SK-N-SH (cell line): Measurements from ENCODE around the gene SLC2A10. TPM values are rescaled to one million over a fixed set of nuclear protein-coding genes. Genes with fewer than 3 reads are reported as not detected.

Experiments used
- CTCF ChIA-PET: fragments of 300-600, 350-600 bp; formaldehyde crosslinking; extraction: SDS; loops from one replicate; lab custom pipeline; 2021; lab: Yijun Ruan, JAX
- POLR2A ChIA-PET: fragments of 350-600 bp; sonication (Branson Sonifier 250); formaldehyde crosslinking; extraction: SDS; loops from one replicate; lab custom pipeline; 2020; ENCODE audit warnings: antibody characterized with exemption, inconsistent platforms; lab: Yijun Ruan, JAX
- DNase-seq: peaks from one replicate; pipeline ENCODE4 v3.0.0; 2012
- H2AFZ ChIP-seq: fragments of 200-600 bp; sonication (generic); 2 replicates; pipeline ENCODE4 v1.8.1; 2016; ENCODE audit warnings: antibody characterized with exemption, mild to moderate bottlenecking, low read depth
- H3F3A ChIP-seq: fragments of 200-600 bp; sonication (generic); replicated peaks from 2 replicates; pipeline ENCODE3; 2016; ENCODE audit warnings: antibody characterized with exemption, mild to moderate bottlenecking; ENCODE audit not compliant: insufficient read depth
- H3K27ac ChIP-seq, 2 experiments: fragments of 200-500 bp in 1 of 2; fragments of 200-600 bp in 1 of 2; sonication (Bioruptor generic) in 1 of 2; sonication (generic), shearing (Covaris generic) in 1 of 2; 2 replicates each; pipeline versions ENCODE4 v1.5.1 to v1.6.1; 2014 to 2016; ENCODE audit warnings: low read depth in 2 of 2, inconsistent platforms in 1 of 2, low read length in 1 of 2, mild to moderate bottlenecking in 1 of 2, mixed read lengths in 1 of 2
- H3K27me3 ChIP-seq: fragments of 200-600 bp; sonication (generic), shearing (Covaris generic); 2 replicates; pipeline ENCODE4 v1.6.1; 2016; ENCODE audit warnings: mixed run types; ENCODE audit not compliant: insufficient read depth
- H3K36me3 ChIP-seq, 2 experiments: fragments of 200-500 bp in 1 of 2; fragments of 200-600 bp in 1 of 2; sonication (Bioruptor generic) in 1 of 2; sonication (generic) in 1 of 2; replicated peaks in 1 of 2; 2 replicates each; pipeline versions ENCODE3 to v1.5.1; 2014 to 2016; ENCODE audit warnings: low read length in 1 of 2, mild to moderate bottlenecking in 1 of 2; ENCODE audit not compliant: insufficient read depth in 2 of 2, control insufficient read depth in 1 of 2
- H3K4me1 ChIP-seq, 2 experiments: fragments of 200-500 bp in 1 of 2; fragments of 200-600 bp in 1 of 2; sonication (Bioruptor generic) in 1 of 2; sonication (generic), shearing (Covaris generic) in 1 of 2; 2 replicates each; pipeline versions ENCODE4 v1.5.1 to v1.6.1; 2014 to 2016; ENCODE audit warnings: low read depth in 1 of 2, low read length in 1 of 2, mixed run types in 1 of 2; ENCODE audit not compliant: insufficient read depth in 2 of 2, control insufficient read depth in 1 of 2
- H3K4me2 ChIP-seq: fragments of 200-600 bp; sonication (generic), shearing (Covaris generic); 2 replicates; pipeline ENCODE4 v1.6.1; 2017; ENCODE audit warnings: mixed run types
- H3K4me3 ChIP-seq, 2 experiments: fragments of 200-500 bp in 1 of 2; fragments of 200-600 bp in 1 of 2; sonication (Bioruptor generic) in 1 of 2; sonication (generic), shearing (Covaris generic) in 1 of 2; 2 replicates each; pipeline versions ENCODE4 v1.5.1 to v1.8.1; 2014 to 2016; ENCODE audit warnings: low read depth in 2 of 2, inconsistent platforms in 1 of 2, low read length in 1 of 2, mild to moderate bottlenecking in 1 of 2, mixed read lengths in 1 of 2, moderate library complexity in 1 of 2
- H3K79me2 ChIP-seq: fragments of 200-600 bp; sonication (generic); 2 replicates; pipeline ENCODE4 v1.8.1; 2017; ENCODE audit warnings: mild to moderate bottlenecking; ENCODE audit not compliant: insufficient read depth
- H3K9ac ChIP-seq: fragments of 200-600 bp; sonication (generic); 2 replicates; pipeline ENCODE4 v1.6.1; 2017; ENCODE audit warnings: mixed run types
- H3K9me2 ChIP-seq: fragments of 200-600 bp; sonication (generic); 2 replicates; pipeline ENCODE4 v1.6.1; 2017; ENCODE audit warnings: mixed run types
- H3K9me3 ChIP-seq: fragments of 200-600 bp; sonication (generic); 2 replicates; pipeline ENCODE4 v1.6.1; 2017; ENCODE audit warnings: mixed run types, mild to moderate bottlenecking, moderate library complexity
- H4K20me1 ChIP-seq: fragments of 200-600 bp; sonication (generic); 2 replicates; pipeline ENCODE4 v1.6.1; 2017; ENCODE audit warnings: mild to moderate bottlenecking, mixed run types; ENCODE audit not compliant: insufficient read depth
- ELF1 ChIP-seq: IDR thresholded peaks from 2 replicates; pipeline ENCODE4 v1.4.0; 2012
- FOSL2 ChIP-seq: IDR thresholded peaks from 2 replicates; pipeline ENCODE4 v1.4.0; 2012; ENCODE audit warnings: low read depth, mild to moderate bottlenecking, moderate library complexity, borderline replicate concordance
- GATA2 ChIP-seq: sonication (generic); formaldehyde crosslinking; IDR thresholded peaks from 2 replicates; pipeline ENCODE4 v1.5.0; 2020; ENCODE audit warnings: mild to moderate bottlenecking, missing genetic modification reagents
- IRF3 ChIP-seq: fragments of 150-350 bp; IDR thresholded peaks from 2 replicates; pipeline ENCODE4 v1.6.1; 2016; ENCODE audit warnings: mild to moderate bottlenecking, low read depth, low read length
- JUND ChIP-seq: IDR thresholded peaks from 2 replicates; pipeline ENCODE4 v1.4.0; 2012
- MAX ChIP-seq: IDR thresholded peaks from 2 replicates; pipeline ENCODE4 v1.4.0; 2012; ENCODE audit warnings: low read depth
- NFIC ChIP-seq: IDR thresholded peaks from 2 replicates; pipeline ENCODE4 v1.4.0; 2012; ENCODE audit warnings: borderline replicate concordance
- NRF1 ChIP-seq: IDR thresholded peaks from 2 replicates; pipeline ENCODE4 v1.6.1; 2012; ENCODE audit warnings: low read depth, mild to moderate bottlenecking, low read length
- RAD21 ChIP-seq: IDR thresholded peaks from 2 replicates; pipeline ENCODE4 v1.6.1; 2012; ENCODE audit warnings: mild to moderate bottlenecking, low read length
- RCOR1 ChIP-seq: fragments of 150-350 bp; IDR thresholded peaks from 2 replicates; pipeline ENCODE4 v1.6.1; 2017; ENCODE audit warnings: antibody characterized with exemption, low read length
- REST ChIP-seq: IDR thresholded peaks from 2 replicates; pipeline ENCODE4 v1.6.1; 2012; ENCODE audit warnings: mild to moderate bottlenecking, low read depth, low read length, moderate library complexity
- RFX5 ChIP-seq: IDR thresholded peaks from 2 replicates; pipeline ENCODE4 v1.6.1; 2012; ENCODE audit warnings: mild to moderate bottlenecking, improper control_type of control experiment, low read length
- SIN3A ChIP-seq: IDR thresholded peaks from 2 replicates; pipeline ENCODE4 v1.6.1; 2012; ENCODE audit warnings: low read depth, mild to moderate bottlenecking, low read length, moderate library complexity, borderline replicate concordance
- SMC3 ChIP-seq: IDR thresholded peaks from 2 replicates; pipeline ENCODE4 v1.6.1; 2012; ENCODE audit warnings: low read depth, low read length, improper control_type of control experiment
- TAF1 ChIP-seq: IDR thresholded peaks from 2 replicates; pipeline ENCODE4 v1.6.1; 2012; ENCODE audit warnings: low read depth, mild to moderate bottlenecking, low read length, moderate library complexity, borderline replicate concordance
- TCF12 ChIP-seq: IDR thresholded peaks from 2 replicates; pipeline ENCODE4 v1.4.0; 2012
- TEAD4 ChIP-seq: IDR thresholded peaks from 2 replicates; pipeline ENCODE4 v1.4.0; 2012; ENCODE audit warnings: mild to moderate bottlenecking, borderline replicate concordance; ENCODE audit not compliant: insufficient read depth
- USF2 ChIP-seq: fragments of 150-350 bp; IDR thresholded peaks from 2 replicates; pipeline ENCODE4 v1.6.1; 2017; ENCODE audit warnings: antibody characterized with exemption, low read length, low read depth, borderline replicate concordance
- YY1 ChIP-seq: IDR thresholded peaks from 2 replicates; pipeline ENCODE4 v1.4.0; 2012; ENCODE audit warnings: low read depth, mild to moderate bottlenecking
- ZBTB33 ChIP-seq: IDR thresholded peaks from 2 replicates; pipeline ENCODE4 v1.4.0; 2012; ENCODE audit warnings: low read depth, borderline replicate concordance
- WGBS: methylation state at CpG from one replicate; pipeline ENCODE4 v1.1.6; 2017; ENCODE audit warnings: low lambda C conversion rate; 5-methylcytosine and 5-hydroxymethylcytosine counted together
- polyA plus RNA-seq, 3 experiments: library from polyadenylated mRNA; depleted of rRNA; stranded (reverse); fragments of >200 nt; gene quantifications; 2 replicates each; pipeline ENCODE4 v1.2.3, GENCODE V29; 2012

The SLC2A10 gene
- polyA plus RNA-seq, 1 of the 3 experiments (the other 2 are of a cell fraction) = 12.6 TPM

- TF ChIP-seq TCF12 = no peak
- TF ChIP-seq RCOR1 = no peak
- TF ChIP-seq YY1 = no peak
- no peak for TF ChIP-seq SIN3A
- TF ChIP-seq SMC3 = peak; percentile 48
- TF ChIP-seq RAD21 = peak; percentile 79
- no peak for TF ChIP-seq NRF1
- TF ChIP-seq REST = no peak
- no peak for TF ChIP-seq GATA2 (CRISPR knock-in tag)
- no peak for TF ChIP-seq TEAD4
- TF ChIP-seq ELF1 = no peak
- no peak for TF ChIP-seq RFX5
- TF ChIP-seq NFIC = no peak
Measured at GRCh38 chr20:46752728-46753127, 43.3 kb downstream of the SLC2A10 start (continued).

GRCh38 chr20:46755483-46756413 lies 46.3 kb downstream of the SLC2A10 start:
- H3K27ac ChIP-seq = no peak overlapping the region

More at GRCh38 chr20:46755483-46756413, 46.3 kb downstream of the SLC2A10 start:
- TF ChIP-seq IRF3 = no peak
- TF ChIP-seq TAF1 = no peak
- TF ChIP-seq ZBTB33 = no peak
- TF ChIP-seq RCOR1 = no peak
- TF ChIP-seq FOSL2 = no peak
- TF ChIP-seq YY1 = no peak
- TF ChIP-seq MAX = no peak
- no peak for TF ChIP-seq TCF12
- no peak for TF ChIP-seq USF2
- no peak for TF ChIP-seq JUND
- TF ChIP-seq, all 33 proteins: peak for 0
- H4K20me1 ChIP-seq = no peaks in the 10 kb centered on the region
- H3K27me3 ChIP-seq = no peaks in the 10 kb centered on the region
- no peaks in the 10 kb centered on the region for H3K4me1 ChIP-seq
- H3F3A ChIP-seq = no peaks in the 10 kb centered on the region
- H3K4me2 ChIP-seq = no peak overlapping the region
- H3K9ac ChIP-seq = no peak overlapping the region
- no peaks in the 10 kb centered on the region for H3K9me3 ChIP-seq
- H3K4me3 ChIP-seq = no peak overlapping the region
- WGBS = 80% methylated on average over 11 of the region's 11 CpGs
- no peak overlapping the region for H2AFZ ChIP-seq
- no peaks in the 10 kb centered on the region for H3K9me2 ChIP-seq
- CTCF ChIA-PET = interaction anchor here (1.0 to 8.0 kb wide), 10 partner anchors 7 to 628 kb away, joined by 3 to 163 read pairs (median 5); no protein-coding TSS in a partner anchor
- DNase-seq = no peak
- POLR2A ChIA-PET = no interaction called here
- H3K36me3 ChIP-seq = no peaks in the 10 kb centered on the region
- no peaks in the 10 kb centered on the region for H3K79me2 ChIP-seq
